ENCODE measurements around the gene CAPN2. TPM values are rescaled to one million over a fixed set of nuclear protein-coding genes. Genes with fewer than 3 reads are reported as not detected.

CAPN2 gene
- total RNA-seq, 2 donors from 2014 or later: 301 to 355 TPM

- intact Hi-C loops (cut with DNase I, micrococcal nuclease): loop anchor here (5.0 kb wide), 1 partner anchor 34 kb away; no protein-coding TSS in a partner anchor
- DNase-seq: peak; percentile 48 to 50
- ATAC-seq: peak; percentile 45
Measured at GRCh38 chr1:223713546-223714420, 1.4 kb downstream of the CAPN2 start.

- no peak for ATAC-seq
- no peak for DNase-seq
- intact Hi-C loops (cut with DNase I, micrococcal nuclease): loop anchor here (5.0 kb wide), 1 partner anchor 33 kb away; no protein-coding TSS in a partner anchor
Measured at GRCh38 chr1:223714421-223714724, 2.0 kb downstream of the CAPN2 start.

GRCh38 chr1:223714849-223715603 is 2.7 kb downstream of the CAPN2 start:
- intact Hi-C loops (cut with DNase I, micrococcal nuclease): loop anchor here (5.0 kb wide), 1 partner anchor 32 kb away; no protein-coding TSS in a partner anchor
- ATAC-seq (no peak), DNase-seq (peak; percentile 7 to 64)

GRCh38 chr1:223715604-223716172 is 3.3 kb downstream of the CAPN2 start:
- ATAC-seq: no peak
- no peak for DNase-seq
- intact Hi-C loops (cut with DNase I, micrococcal nuclease): no loop called here

- no peak for ATAC-seq
- intact Hi-C loops (cut with DNase I, micrococcal nuclease): no loop called here
- DNase-seq: peak in 1 of 2 donors; percentile 28
Measured at GRCh38 chr1:223716302-223716862, 4.0 kb downstream of the CAPN2 start.

- DNase-seq: no peak
- ATAC-seq: no peak
- intact Hi-C loops (cut with DNase I, micrococcal nuclease): no loop called here
Measured at GRCh38 chr1:223717123-223717522, 4.8 kb downstream of the CAPN2 start.

- ATAC-seq: no peak
- no peak for DNase-seq
- intact Hi-C loops (cut with DNase I, micrococcal nuclease): no loop called here
Measured at GRCh38 chr1:223717695-223718363, 5.5 kb downstream of the CAPN2 start.

- intact Hi-C loops (cut with DNase I, micrococcal nuclease): no loop called here
- ATAC-seq: no peak
- no peak for DNase-seq
Measured at GRCh38 chr1:223718850-223719249, 6.5 kb downstream of the CAPN2 start.

- peak; percentile 44 to 76 for DNase-seq
- intact Hi-C loops (cut with DNase I, micrococcal nuclease): no loop called here
- ATAC-seq: peak; percentile 72
Measured at GRCh38 chr1:223720971-223721591, 8.7 kb downstream of the CAPN2 start.

- intact Hi-C loops (cut with DNase I, micrococcal nuclease): no loop called here
- ATAC-seq (no peak), DNase-seq (no peak)
Measured at GRCh38 chr1:223721658-223722607, 9.6 kb downstream of the CAPN2 start.

GRCh38 chr1:223723351-223723904 is 11.1 kb downstream of the CAPN2 start:
- DNase-seq (peak in 1 of 2 donors; percentile 15), ATAC-seq (no peak)
- intact Hi-C loops (cut with DNase I, micrococcal nuclease): no loop called here

GRCh38 chr1:223724376-223724775 is 12.0 kb downstream of the CAPN2 start:
- ATAC-seq: no peak
- DNase-seq: no peak
- intact Hi-C loops (cut with DNase I, micrococcal nuclease): no loop called here

GRCh38 chr1:223725578-223725977 is 13.2 kb downstream of the CAPN2 start:
- no peak for ATAC-seq
- intact Hi-C loops (cut with DNase I, micrococcal nuclease): no loop called here

GRCh38 chr1:223726380-223727001 is 14.2 kb downstream of the CAPN2 start:
- intact Hi-C loops (cut with DNase I, micrococcal nuclease): no loop called here
- DNase-seq (peak; percentile 57 to 81), ATAC-seq (peak; percentile 55)

More at GRCh38 chr1:223725578-223725977, 13.2 kb downstream of the CAPN2 start:
- DNase-seq: no peak

GRCh38 chr1:223727541-223727940 is 15.2 kb downstream of the CAPN2 start:
- ATAC-seq (no peak), DNase-seq (no peak)
- intact Hi-C loops (cut with DNase I, micrococcal nuclease): no loop called here

GRCh38 chr1:223729906-223730305 is 17.6 kb downstream of the CAPN2 start:
- intact Hi-C loops (cut with DNase I, micrococcal nuclease): no loop called here
- no peak for ATAC-seq
- no peak for DNase-seq
